HG02943 (cell line): ENCODE data around the gene RAB5B.
"Not testable (repeated sequence)": the region's sequence is repeated elsewhere in the genome, so short reads cannot be mapped to it uniquely, and the experiment has no call there.

Experiments
- ATAC-seq: cut with Tn5 transposase; IDR thresholded peaks from one replicate; pipeline ENCODE4 v1.9.1; 2021; ENCODE audit warnings: mild to moderate bottlenecking, low read depth, moderate library complexity; ENCODE audit not compliant: unreplicated experiment

RAB5B gene

GRCh38 chr12:56011509-56012090, 37.7 kb downstream of the RAB5B start:
- ATAC-seq: no peak

- ATAC-seq: no peak
Observed at GRCh38 chr12:56013482-56013881, 39.6 kb downstream of the RAB5B start.

DNA sequence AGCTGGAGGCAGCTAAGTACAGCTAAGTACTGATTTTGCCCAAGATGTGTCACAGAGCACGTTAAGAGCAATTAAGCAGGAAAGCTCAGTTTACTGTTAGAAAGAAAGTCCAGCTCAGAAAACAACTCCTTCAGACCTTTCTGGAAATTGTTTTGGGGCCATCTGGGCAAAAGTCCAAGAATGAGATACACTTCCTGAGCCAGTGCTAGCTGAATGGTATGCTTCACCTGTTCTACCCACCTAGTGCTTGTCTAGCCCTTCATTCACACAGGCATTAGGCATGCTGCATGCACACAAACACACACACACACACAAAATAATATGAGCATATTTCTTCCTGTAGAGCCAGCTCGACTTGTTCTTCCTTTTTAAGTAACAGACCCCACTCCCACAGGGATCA, 40.3 kb downstream of the RAB5B start:
- no peak for ATAC-seq

GRCh38 chr12:56017181-56017580, 43.3 kb downstream of the RAB5B start:
- no peak for ATAC-seq

DNA sequence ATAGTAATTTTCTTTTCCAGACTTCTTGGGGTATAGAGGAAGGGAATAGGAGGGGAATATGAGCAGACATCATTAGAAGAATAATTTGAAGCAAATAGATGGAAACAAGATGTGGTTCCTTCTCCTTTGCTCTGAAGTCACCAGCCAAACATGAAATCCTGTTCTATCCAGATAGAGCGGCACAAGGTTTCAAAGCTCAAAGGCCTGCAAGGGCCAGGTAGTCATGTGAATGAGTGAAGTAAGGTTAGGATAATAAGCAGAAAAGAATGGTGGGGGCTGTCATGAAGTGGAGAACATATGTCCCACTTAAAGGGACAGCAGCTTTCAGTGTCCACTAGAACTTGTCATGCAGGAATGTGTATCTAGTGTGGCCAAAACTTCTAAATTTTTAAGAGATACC, 44.5 kb downstream of the RAB5B start:
- no peak for ATAC-seq

- no peak for ATAC-seq
Observed at GRCh38 chr12:56020423-56021184, 46.7 kb downstream of the RAB5B start, which contains the start of gene IKZF4. IKZF4 (plus strand) TSS chr12:56021043; CDS start chr12:56021494, 451 bp downstream.

- ATAC-seq: no peak
Observed at GRCh38 chr12:56021889-56022497, 48.1 kb downstream of the RAB5B start.

- ATAC-seq: no peak
Observed at GRCh38 chr12:56028511-56029165, 54.8 kb downstream of the RAB5B start.

- no peak for ATAC-seq
Observed at GRCh38 chr12:56029166-56029519, 55.3 kb downstream of the RAB5B start.

- ATAC-seq: no peak
Observed at GRCh38 chr12:56029666-56030293, 55.9 kb downstream of the RAB5B start.

GRCh38 chr12:56031987-56032386, 58.1 kb downstream of the RAB5B start:
- ATAC-seq: no peak

DNA sequence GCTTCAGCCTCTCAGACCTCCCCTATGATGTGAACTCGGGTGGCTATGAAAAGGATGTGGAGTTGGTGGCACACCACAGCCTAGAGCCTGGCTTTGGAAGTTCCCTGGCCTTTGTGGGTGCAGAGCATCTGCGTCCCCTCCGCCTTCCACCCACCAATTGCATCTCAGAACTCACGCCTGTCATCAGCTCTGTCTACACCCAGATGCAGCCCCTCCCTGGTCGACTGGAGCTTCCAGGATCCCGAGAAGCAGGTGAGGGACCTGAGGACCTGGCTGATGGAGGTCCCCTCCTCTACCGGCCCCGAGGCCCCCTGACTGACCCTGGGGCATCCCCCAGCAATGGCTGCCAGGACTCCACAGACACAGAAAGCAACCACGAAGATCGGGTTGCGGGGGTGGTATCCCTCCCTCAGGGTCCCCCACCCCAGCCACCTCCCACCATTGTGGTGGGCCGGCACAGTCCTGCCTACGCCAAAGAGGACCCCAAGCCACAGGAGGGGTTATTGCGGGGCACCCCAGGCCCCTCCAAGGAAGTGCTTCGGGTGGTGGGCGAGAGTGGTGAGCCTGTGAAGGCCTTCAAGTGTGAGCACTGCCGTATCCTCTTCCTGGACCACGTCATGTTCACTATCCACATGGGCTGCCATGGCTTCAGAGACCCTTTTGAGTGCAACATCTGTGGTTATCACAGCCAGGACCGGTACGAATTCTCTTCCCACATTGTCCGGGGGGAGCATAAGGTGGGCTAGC, 60.9 kb downstream of the RAB5B start:
- no peak for ATAC-seq

- no peak for ATAC-seq
Observed at GRCh38 chr12:56037161-56037560, 63.3 kb downstream of the RAB5B start.

DNA sequence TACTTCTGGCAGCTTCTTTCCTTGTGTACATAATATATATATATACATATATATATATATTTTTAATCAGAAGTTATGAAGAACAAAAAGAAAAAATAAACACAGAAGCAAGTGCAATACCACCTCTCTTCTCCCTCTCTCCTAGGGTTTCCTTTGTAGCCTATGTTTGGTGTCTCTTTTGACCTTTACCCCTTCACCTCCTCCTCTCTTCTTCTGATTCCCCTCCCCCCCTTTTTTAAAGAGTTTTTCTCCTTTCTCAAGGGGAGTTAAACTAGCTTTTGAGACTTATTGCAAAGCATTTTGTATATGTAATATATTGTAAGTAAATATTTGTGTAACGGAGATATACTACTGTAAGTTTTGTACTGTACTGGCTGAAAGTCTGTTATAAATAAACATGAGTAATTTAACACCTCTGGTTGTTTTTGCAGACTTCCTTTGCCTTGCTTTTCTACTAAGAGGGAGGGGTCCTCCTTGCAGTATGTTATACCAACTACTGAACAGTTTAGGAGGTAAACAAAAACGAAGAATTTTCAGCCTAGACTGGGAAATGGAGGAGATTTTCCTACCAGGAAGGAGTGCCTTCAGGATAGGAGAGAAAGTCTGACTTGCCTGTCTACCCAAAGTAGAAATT, 64.3 kb downstream of the RAB5B start:
- no peak for ATAC-seq

GRCh38 chr12:56040151-56040550, 66.3 kb downstream of the RAB5B start:
- no peak for ATAC-seq

DNA sequence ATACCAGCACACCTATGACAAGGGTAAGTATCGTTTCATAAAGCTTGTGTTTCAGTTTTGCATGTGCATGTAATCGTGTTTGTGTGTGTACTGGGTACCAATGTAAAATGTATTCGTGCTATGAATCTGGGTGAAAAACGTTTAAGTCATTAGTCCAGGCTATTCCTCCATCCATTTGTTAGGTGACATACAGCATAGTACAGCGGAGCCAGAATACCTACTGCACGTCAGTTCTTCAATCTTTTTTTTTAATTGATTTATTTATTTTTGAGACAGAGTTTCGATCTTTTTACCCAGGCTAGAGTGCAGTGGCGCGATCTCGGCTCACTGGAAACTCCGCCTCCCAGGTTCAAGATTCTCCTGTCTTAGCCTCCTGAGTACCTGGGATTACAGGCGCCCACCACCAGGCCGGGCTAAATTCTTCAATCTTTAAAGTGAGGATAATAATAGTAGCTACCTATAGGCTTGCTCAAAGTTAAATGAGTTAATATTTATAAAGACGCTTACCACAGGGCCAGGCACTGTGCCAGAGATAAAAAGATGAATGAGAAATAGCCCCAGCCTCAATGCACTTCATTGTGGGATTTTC, 67.2 kb downstream of the RAB5B start:
- ATAC-seq: no peak

DNA sequence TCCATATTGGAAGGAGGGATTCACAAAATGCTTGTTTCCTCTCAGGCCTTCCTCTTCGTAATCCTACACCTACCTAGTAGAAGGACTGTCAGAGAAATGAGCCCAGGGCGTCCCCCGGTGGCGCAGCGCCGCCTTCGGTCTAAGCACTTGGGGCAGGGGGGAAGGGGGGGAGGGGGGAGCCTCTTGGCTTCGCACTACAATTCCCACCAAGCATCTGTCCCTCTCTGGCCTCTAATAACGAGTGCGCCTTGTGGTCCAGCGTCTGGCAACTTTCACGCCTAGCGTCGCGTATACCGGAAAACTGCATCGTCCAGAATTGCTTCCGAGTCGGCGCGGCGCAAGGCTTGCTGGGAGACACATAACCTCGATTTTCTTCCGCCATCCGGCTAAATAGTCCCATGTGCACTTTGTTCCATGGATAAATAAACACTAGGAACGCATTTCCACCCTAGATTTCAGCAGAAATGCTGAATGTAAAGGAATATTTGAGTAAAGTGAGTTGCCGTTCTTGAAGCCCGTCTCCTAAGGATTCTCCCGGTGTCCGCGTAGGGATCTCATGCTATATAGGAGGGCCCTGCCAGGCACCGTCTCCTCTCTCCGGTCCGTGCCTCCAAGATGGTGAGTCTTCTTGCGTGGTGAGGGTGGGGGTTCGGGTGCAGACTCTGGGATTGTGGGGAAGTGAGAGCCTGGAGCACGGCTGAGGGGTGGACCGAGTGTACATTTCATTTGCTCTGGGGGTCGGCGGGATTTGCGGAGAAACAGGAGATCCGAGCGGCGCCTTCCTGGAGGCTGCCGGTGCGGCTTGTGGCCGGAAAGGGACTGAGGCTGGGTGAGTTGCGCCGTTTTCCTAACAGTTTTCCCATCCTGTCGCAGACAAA, 67.9 kb downstream of the RAB5B start, which contains the start of gene RPS26:
RPS26 (plus strand) TSS at position 367 of the 878 bp plus-strand sequence; CDS start at position 616, 249 bp downstream.
- ATAC-seq: peak; percentile 95

DNA sequence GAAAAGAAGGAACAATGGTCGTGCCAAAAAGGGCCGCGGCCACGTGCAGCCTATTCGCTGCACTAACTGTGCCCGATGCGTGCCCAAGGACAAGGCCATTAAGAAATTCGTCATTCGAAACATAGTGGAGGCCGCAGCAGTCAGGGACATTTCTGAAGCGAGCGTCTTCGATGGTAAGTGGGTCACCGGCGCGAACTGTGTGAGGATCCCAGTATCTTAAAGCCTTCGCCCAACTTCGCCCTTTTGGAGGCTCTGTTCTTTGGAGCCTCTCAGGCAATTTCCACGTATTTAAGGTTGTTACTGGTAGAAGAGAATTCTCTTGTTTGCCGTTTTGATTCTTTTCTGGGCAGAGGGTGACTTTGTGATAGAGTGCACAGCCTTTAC, 68.5 kb downstream of the RAB5B start:
- not testable (repeated sequence) for ATAC-seq
